CD4-positive, alpha-beta T cell treated with Interleukin-10 for 1 hour (primary cell): ENCODE results near the gene SPEF1.
"Not testable (repeated sequence)": the region's sequence is repeated elsewhere in the genome, so short reads cannot be mapped to it uniquely, and the experiment has no call there.

ENCODE experiments used
- DNase-seq: peaks from one replicate; pipeline ENCODE4 v3.0.0-alpha.2; 2020

Gene SPEF1

GRCh38 chr20:3808544-3808943, 27.3 kb upstream of the SPEF1 start:
- DNase-seq: no peak

GRCh38 chr20:3804781-3805180, 23.5 kb upstream of the SPEF1 start:
- no peak for DNase-seq

- DNase-seq: no peak
Observed at GRCh38 chr20:3804254-3804751, 23.1 kb upstream of the SPEF1 start.

GRCh38 chr20:3803854-3804253, 22.6 kb upstream of the SPEF1 start:
- no peak for DNase-seq

- no peak for DNase-seq
Observed at GRCh38 chr20:3803289-3803688, 22.0 kb upstream of the SPEF1 start.

GRCh38 chr20:3802524-3803239, 21.4 kb upstream of the SPEF1 start:
- no peak for DNase-seq

- DNase-seq: no peak
Observed at GRCh38 chr20:3801846-3802245, 20.6 kb upstream of the SPEF1 start.

GRCh38 chr20:3801299-3801698, 20.1 kb upstream of the SPEF1 start:
- DNase-seq: no peak

- no peak for DNase-seq
Observed at GRCh38 chr20:3800878-3801260, 19.6 kb upstream of the SPEF1 start.

- no peak for DNase-seq
Observed at GRCh38 chr20:3800256-3800877, 19.1 kb upstream of the SPEF1 start.

- no peak for DNase-seq
Observed at GRCh38 chr20:3798908-3799248, 17.6 kb upstream of the SPEF1 start.

GRCh38 chr20:3798373-3798768, 17.1 kb upstream of the SPEF1 start:
- no peak for DNase-seq

GRCh38 chr20:3797592-3798372, 16.5 kb upstream of the SPEF1 start:
- DNase-seq: peak; percentile 65

- DNase-seq: no peak
Observed at GRCh38 chr20:3797226-3797545, 15.9 kb upstream of the SPEF1 start.

- no peak for DNase-seq
Observed at GRCh38 chr20:3796477-3797225, 15.4 kb upstream of the SPEF1 start.

- peak; percentile 91 for DNase-seq
Observed at GRCh38 chr20:3795511-3796468, 14.5 kb upstream of the SPEF1 start, which contains the start of gene CDC25B. CDC25B (plus strand) TSS chr20:3796310; CDS start chr20:3796532, 222 bp downstream.

- DNase-seq: no peak
Observed at GRCh38 chr20:3794701-3795420, 13.6 kb upstream of the SPEF1 start.

GRCh38 chr20:3794168-3794567, 12.9 kb upstream of the SPEF1 start:
- DNase-seq: not testable (repeated sequence)

- not testable (repeated sequence) for DNase-seq
Observed at GRCh38 chr20:3789201-3789600, 8.0 kb upstream of the SPEF1 start.

- no peak for DNase-seq
Observed at GRCh38 chr20:3788685-3789155, 7.5 kb upstream of the SPEF1 start.
